Measurements from ENCODE around the gene MAP3K13.

MAP3K13 gene

DNA sequence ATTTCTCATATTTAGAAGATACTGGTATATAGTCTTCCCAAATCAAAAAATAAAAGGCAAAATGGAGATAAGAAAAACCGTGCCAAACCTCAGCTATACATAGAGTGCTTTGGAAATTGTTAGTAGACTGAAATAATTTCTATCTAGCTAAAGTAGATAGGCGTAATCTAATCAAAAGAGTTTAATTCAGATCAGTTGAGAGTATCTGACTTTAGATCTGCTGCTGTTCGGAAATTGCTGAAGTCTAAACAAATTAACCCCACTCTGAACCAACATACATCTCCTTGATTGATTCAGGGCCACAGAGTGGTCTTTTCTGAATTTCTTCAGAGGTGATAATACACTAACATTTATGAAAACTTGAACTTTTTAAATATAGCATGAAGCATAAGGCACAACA is 40.1 kb downstream of the MAP3K13 start:
- DNase-seq, result no peak
- H3K9me3 ChIP-seq (ENCODE audit: severe bottlenecking), result no peaks in the 10 kb centered on the region
- peak overlapping the region; percentile 76 for H3K27ac ChIP-seq

DNA sequence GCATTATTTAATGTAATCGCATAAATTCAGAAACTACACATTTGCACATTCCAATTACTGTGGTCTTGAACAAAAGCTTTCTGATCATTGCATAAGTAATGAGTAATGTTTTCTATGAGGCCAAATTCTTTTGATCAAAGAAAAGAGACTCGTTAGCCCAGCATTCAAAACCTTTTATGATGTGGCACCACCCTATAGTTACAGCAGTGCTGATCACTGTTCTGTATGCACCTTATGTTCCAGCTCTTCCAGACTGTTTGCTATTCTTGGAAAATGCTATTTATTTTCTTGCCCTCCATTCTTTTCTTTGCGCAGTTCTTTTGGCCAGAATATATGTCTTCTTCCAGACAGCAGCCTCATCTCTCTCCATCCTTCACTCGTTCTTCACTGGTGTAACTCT is 42.3 kb downstream of the MAP3K13 start:
- Histone ChIP-seq H3K27me3 (ENCODE audit: insufficient read depth, low read depth, severe bottlenecking) (no peaks in the 10 kb centered on the region), H3K9me3 (ENCODE audit: severe bottlenecking) (no peaks in the 10 kb centered on the region), H3K27ac (peak overlapping the region; percentile 75), H3K36me3 (no peaks in the 10 kb centered on the region), H3K4me3 (ENCODE audit: low read depth, low read length) (no peak overlapping the region)
- TF ChIP-seq, protein P1, sequence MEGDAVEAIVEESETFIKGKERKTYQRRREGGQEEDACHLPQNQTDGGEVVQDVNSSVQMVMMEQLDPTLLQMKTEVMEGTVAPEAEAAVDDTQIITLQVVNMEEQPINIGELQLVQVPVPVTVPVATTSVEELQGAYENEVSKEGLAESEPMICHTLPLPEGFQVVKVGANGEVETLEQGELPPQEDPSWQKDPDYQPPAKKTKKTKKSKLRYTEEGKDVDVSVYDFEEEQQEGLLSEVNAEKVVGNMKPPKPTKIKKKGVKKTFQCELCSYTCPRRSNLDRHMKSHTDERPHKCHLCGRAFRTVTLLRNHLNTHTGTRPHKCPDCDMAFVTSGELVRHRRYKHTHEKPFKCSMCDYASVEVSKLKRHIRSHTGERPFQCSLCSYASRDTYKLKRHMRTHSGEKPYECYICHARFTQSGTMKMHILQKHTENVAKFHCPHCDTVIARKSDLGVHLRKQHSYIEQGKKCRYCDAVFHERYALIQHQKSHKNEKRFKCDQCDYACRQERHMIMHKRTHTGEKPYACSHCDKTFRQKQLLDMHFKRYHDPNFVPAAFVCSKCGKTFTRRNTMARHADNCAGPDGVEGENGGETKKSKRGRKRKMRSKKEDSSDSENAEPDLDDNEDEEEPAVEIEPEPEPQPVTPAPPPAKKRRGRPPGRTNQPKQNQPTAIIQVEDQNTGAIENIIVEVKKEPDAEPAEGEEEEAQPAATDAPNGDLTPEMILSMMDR (IDR thresholded peaks at IDR 0.05; ENCODE audit: low read depth, low read length), result no peak
- DNase-seq, result no peak

More for the DNA sequence above, 40.1 kb downstream of the MAP3K13 start:
- TF ChIP-seq, protein P1 (IDR thresholded peaks at IDR 0.05; ENCODE audit: low read depth, low read length), result no peak
- no peaks in the 10 kb centered on the region for H3K36me3 ChIP-seq
- H3K27me3 ChIP-seq (ENCODE audit: insufficient read depth, low read depth, severe bottlenecking), result no peaks in the 10 kb centered on the region
- peak overlapping the region; percentile 5; the same call in 1 of the 2 replicates for H3K4me3 ChIP-seq (ENCODE audit: low read depth, low read length)

DNA sequence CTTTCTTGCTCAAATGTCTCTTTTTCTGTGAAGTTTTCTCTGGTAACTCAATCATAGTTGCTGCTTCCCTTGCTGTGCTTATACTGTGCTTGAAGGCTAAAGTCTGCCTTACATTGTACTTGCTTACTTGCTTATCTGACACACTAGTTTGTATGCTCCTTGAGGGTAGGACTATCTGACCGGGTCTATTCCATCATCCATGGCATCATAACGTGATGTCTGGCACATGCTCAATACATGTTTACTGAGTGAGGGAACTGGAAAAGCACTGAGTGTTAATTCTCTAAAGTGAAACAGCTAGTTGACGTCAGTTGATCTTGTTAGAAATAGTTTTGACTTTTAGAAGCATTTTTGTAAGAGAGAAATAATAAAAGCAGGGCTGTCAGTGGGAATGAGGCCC is 42.7 kb downstream of the MAP3K13 start:
- Histone ChIP-seq H3K27me3 (ENCODE audit: insufficient read depth, low read depth, severe bottlenecking) (no peaks in the 10 kb centered on the region), H3K9me3 (ENCODE audit: severe bottlenecking) (no peaks in the 10 kb centered on the region), H3K27ac (peak overlapping the region; percentile 75), H3K36me3 (no peaks in the 10 kb centered on the region), H3K4me3 (ENCODE audit: low read depth, low read length) (no peak overlapping the region)
- TF ChIP-seq, protein P1 (IDR thresholded peaks at IDR 0.05; ENCODE audit: low read depth, low read length), result no peak
- no peak for DNase-seq

DNA sequence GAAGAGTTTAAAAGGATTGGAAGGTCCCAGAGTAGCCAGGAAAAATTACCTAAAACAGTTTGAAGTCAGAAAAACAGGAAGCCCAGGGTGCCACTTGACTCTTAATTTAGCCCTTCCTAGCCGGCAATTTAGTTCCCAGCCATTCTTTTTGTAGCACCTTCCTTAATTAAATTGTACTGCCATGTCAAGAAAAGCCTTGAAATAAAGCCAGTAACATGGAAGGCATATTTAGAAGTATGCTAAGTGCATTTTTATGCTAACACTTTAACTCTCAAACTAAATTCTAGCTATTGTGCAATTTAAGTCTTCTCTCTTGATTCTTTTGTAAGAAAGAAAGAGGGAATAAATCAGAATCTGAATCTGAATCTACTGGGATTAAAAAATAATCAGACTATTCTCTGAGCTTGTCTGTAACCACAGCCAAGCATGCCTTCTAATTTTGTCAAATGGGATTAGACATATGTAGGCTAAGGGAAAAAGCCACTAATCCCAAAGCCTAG is 43.2 kb downstream of the MAP3K13 start:
- DNase-seq, result no peak

DNA sequence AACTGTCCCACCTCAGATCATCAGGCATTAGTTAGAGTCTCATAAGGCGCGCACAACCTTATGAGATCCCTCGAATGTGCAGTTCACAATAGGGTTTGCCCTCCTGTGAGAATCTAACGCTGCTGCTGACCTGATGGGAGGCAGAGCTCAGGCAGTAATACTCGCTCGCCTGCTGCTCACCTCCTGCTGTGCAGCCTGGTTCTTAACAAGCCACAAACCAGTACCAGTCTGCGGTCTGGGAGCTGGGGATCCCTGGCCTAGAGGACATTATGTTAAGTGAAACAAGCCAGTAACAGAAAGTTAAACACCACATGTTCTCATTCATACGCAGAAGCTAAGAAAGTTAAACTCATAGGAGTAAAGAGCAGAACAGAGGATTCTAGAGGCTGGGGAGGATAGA is 47.0 kb downstream of the MAP3K13 start:
- no peak overlapping the region for H3K4me3 ChIP-seq (ENCODE audit: low read depth, low read length)
- H3K36me3 ChIP-seq, result no peaks in the 10 kb centered on the region
- H3K27ac ChIP-seq, result no peak overlapping the region
- TF ChIP-seq, protein P1 (IDR thresholded peaks at IDR 0.05; ENCODE audit: low read depth, low read length), result no peak
- H3K9me3 ChIP-seq (ENCODE audit: severe bottlenecking), result no peaks in the 10 kb centered on the region
- H3K27me3 ChIP-seq (ENCODE audit: insufficient read depth, low read depth, severe bottlenecking), result no peaks in the 10 kb centered on the region
- DNase-seq, result peak; percentile 38

More for the DNA sequence above, 43.2 kb downstream of the MAP3K13 start:
- H3K27me3 ChIP-seq (ENCODE audit: insufficient read depth, low read depth, severe bottlenecking), result no peaks in the 10 kb centered on the region
- H3K27ac ChIP-seq, result peak overlapping the region; percentile 75
- TF ChIP-seq, protein P1 (IDR thresholded peaks at IDR 0.05; ENCODE audit: low read depth, low read length), result no peak
- no peaks in the 10 kb centered on the region for H3K36me3 ChIP-seq
- no peaks in the 10 kb centered on the region for H3K9me3 ChIP-seq (ENCODE audit: severe bottlenecking)
- no peak overlapping the region for H3K4me3 ChIP-seq (ENCODE audit: low read depth, low read length)

DNA sequence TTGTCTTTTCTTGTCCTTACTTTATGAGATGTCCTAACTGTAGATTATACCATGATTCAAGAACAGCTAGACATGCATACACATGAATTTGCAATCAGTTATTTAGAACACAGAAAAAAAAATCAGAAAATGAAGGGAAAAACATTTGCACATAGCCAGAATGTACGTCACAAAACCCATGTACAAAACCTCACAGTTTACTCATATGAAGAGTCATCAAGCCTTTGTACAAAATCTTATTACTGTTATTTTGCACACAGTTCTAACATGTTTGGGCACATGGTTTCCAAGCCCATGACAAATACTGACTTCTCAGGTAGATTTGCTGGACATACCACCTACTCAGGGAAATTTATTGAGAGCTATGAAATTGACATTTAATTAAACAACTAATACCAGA is 48.2 kb downstream of the MAP3K13 start:
- no peak overlapping the region for H3K4me3 ChIP-seq (ENCODE audit: low read depth, low read length)
- H3K9me3 ChIP-seq (ENCODE audit: severe bottlenecking), result no peaks in the 10 kb centered on the region
- H3K27me3 ChIP-seq (ENCODE audit: insufficient read depth, low read depth, severe bottlenecking), result no peaks in the 10 kb centered on the region
- DNase-seq, result no peak
- H3K36me3 ChIP-seq, result no peaks in the 10 kb centered on the region
- TF ChIP-seq, protein P1 (IDR thresholded peaks at IDR 0.05; ENCODE audit: low read depth, low read length), result no peak
- no peak overlapping the region for H3K27ac ChIP-seq
